Middle frontal gyrus (tissue), 1 donor: ENCODE data around the gene KCTD19.
A peak's percentile ranks its signal among the peaks of the same experiment; 100 is the strongest.

ENCODE experiments used
- DNase-seq: peaks from one replicate; pipeline ENCODE4 v3.0.0-alpha.2; 2015; ENCODE audit warnings: low spot score; ENCODE audit errors: extremely low spot score

KCTD19 gene

GRCh38 chr16:67326115-67326471 is 448 bp downstream of the KCTD19 start:
- DNase-seq: no peak

GRCh38 chr16:67317853-67318252 is 8.7 kb downstream of the KCTD19 start:
- DNase-seq: no peak

GRCh38 chr16:67312719-67313118 is 13.8 kb downstream of the KCTD19 start:
- DNase-seq: no peak

DNA sequence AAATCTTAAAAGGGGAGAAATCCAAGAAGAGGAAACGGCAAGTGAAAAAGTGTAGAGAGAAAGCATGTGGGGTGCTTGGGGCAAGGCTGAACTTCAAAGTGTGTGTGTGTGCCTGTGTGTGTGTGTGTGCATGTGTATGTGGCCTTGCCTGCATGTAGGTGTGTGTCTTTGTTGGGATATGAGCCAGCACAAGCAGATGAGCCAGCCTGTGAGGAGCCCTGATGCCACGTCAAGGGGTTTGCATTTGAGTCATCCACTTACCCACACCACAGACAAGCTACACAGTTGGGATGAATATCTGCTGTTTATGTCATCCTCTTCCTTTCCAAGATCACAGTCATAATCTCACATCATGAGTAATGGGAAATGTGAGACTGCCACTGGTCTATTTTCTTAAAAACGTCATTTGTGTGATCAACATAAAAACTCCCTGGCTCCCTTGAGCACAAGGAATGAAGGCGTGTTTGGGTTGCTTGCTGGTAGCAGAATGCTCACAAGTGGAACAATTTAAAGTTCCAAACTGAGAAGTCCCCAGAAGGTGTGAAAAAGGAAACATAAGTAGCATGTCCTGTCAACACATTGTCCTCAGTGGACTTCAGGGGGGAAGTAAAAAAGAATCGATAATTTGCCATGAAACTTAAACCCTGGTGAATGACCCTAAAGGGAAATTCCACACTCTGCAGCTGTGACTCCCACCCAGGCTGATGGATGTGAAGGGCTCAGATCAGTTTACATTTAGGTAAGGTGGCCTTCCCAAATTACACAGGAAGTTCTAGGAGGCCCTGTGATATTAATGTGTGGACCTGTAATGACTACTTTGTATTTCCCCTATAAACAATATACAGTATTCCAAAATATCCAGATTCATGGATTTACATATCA is 14.7 kb downstream of the KCTD19 start:
- peak; percentile 18 for DNase-seq

- DNase-seq: no peak
These were observed 16.0 kb downstream of the KCTD19 start for GRCh38 chr16:67310561-67310960.

DNA sequence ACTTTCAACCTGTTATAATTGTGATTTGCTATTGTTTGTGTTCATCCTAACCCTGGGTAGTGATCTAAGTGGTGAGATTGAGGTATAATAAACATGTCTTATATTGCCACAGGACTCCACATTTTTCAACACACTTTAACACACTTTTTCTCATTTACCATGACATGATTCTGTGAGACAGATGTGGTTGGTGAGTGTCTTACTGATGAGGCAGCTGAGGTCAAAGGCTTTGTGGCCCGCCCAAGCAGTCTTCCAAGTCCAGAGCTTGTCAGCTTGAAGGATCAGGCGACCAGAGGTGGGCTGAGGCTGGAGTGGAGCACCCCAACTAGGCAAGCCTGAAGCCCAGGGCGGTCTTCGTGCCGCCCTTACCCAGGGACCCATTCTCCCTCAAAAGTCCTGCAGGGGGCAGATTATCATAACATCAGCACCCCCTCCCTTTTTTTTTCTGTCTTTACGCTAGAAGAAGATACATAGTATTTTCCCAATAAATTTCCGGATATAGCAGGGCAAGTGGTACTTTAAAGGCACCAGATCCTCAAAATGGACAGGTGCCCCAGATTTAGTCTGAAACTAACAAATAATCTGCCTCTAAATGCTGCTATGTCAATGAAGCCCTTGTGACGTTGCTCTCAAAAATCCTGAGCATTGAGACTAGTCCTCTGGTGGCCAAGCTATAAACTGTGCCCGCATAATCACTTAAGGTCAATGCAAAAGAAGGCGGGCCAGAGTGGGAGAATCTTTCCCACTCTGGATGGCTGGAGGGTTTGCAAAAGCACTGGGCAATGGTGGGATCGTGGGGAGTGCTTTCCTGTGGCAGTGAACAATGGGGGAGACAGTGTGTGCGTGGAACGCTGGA is 21.1 kb downstream of the KCTD19 start:
- DNase-seq: no peak

DNA sequence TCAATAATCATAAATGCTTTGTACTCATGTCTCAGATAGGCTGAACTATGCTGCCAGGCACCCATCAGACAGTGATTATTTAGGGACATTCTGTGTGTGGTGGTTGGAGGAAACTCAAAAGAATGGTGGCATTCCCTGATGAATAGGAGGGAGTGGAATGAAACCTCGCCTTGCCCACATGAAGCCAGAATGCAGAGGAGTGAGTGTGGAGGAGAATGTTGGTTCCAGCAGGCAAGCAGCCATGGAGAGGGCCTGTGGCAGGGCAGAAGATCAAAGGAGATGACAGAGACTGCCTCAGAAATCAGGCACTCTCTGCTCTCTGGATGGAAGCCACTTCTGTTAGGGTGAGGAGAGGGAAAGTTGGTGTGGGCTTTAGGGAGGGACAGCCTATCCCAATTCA is 22.5 kb downstream of the KCTD19 start:
- no peak for DNase-seq

DNA sequence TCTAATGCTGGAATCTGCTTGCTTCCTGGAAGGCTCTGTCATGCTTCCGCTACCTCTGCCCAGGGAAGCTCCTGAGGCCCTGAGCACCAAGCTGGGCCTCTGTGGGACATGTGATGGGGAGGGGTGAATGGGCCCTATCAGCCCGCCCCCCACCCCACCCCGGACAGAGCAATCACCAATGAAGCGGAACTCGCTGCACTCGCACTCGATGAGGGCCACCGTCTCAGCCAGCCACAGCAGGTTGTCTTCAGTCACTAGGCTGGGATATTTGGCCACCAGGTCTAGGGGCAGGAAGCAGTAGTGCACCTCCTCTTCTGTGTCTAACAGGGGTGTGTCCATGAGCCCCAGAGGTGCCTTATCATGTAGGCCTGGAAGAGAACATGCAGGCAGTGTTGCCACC is 23.6 kb downstream of the KCTD19 start:
- DNase-seq: no peak

DNA sequence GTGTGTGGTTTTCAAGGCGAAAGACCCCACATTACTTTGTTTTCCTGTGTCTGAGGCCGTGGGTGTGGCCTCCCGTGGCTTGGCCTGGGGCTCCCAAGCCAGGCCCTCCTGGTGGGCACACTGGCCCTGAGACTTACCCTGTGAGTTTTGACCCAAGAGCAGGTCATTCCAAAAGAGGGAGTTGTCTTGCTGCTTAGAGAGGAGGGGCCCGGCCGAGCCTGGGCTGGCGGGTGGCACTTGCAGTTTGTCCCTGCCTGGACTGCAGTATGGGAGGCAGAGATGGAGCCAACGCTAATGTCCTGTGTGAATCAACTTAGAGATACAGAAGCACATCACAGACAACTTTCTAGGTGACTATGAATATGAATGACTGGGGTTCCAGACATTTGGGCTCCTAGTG is 24.5 kb downstream of the KCTD19 start:
- no peak for DNase-seq

- no peak for DNase-seq
These were observed 25.3 kb downstream of the KCTD19 start for GRCh38 chr16:67301080-67301782.

- no peak for DNase-seq
These were observed 27.3 kb downstream of the KCTD19 start for GRCh38 chr16:67299269-67299668.

- DNase-seq: no peak
These were observed 28.3 kb downstream of the KCTD19 start for GRCh38 chr16:67298277-67298676.

DNA sequence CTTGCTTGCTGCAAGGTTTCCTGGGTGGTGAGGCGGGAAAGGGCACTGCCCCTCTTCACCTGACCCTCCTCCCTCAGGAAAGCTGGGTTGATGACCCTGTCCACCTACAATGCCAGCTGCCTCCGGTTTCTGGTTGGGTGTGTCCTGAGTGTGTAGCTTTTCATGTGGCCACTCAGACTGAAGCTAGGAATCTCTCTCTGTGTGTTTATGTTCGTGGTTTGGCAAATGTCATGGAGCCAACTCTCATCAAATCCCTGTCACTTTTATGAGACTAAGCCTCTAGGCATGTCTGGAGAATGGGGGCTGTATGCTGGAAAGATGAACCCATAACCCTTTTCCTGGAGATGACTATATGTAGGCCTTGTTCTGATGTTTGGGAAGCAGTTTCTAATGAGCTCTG is 30.1 kb downstream of the KCTD19 start:
- DNase-seq: no peak

DNA sequence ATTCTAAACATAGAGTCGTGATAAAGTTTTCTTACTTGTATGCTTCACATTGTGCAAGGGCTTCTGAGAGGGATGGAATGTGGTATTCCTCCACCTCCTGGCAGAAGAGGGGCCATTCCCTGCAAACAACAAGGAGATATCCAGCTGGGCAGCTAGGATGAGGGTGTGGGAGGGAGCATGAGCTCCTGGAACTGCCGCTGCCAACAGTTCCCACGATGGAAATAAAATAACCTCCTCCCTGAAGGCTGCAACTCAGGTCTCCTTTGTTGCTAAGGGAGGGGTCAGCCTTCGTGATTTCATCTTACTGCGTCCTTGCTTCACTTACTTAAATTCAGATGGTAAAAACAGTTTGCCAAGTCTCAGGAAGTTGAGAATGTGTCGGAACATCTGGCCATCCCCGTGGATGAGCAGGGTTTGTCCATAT is 31.6 kb downstream of the KCTD19 start:
- no peak for DNase-seq

DNA sequence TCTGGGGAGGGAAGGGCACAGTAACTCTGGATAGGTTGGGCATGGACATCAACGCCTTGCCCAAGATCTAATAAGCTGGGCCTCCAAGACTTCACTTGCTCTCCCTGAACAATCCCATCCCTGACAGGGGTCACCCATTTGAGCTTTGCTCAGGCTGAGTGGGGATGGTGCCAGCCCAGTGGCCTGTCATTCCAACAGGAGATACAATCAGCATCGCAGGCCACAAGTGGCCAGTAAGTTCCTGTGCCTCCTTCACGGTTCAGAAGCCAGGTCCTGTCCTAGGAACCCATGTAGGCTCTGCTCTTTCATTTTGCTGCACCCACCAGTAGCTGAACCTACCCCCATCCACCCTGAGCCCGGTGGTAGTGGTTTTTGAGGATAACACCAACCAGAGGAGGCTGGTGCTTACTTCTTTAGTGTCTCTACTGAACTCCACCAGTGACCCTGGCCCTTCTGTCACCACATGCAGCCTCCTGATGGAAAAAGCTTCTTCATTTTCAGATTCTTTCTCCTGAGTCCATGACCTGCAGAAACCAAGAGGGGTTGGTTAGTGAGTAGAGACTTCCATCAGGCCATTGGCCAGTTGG is 32.3 kb downstream of the KCTD19 start:
- DNase-seq: no peak

DNA sequence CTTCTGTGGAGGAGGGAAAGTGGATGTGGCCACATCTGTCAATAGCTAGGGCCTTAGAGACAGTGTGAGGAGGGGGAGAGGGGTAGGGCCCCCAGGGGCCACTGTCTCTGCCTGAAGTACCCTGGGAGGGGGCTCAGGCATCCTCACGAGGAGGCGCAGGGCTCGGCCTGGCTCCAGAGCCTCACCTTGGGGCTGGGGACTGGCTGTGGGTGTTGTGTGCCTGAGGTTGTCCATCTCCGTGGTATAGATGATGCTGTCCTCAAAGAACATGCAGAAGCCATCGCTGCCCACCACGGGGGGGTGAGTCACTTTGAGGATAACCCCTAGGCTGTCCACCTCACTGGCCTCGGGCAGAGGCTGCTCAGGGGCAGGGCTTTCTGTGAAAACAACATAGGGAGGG is 35.1 kb downstream of the KCTD19 start:
- no peak for DNase-seq

DNA sequence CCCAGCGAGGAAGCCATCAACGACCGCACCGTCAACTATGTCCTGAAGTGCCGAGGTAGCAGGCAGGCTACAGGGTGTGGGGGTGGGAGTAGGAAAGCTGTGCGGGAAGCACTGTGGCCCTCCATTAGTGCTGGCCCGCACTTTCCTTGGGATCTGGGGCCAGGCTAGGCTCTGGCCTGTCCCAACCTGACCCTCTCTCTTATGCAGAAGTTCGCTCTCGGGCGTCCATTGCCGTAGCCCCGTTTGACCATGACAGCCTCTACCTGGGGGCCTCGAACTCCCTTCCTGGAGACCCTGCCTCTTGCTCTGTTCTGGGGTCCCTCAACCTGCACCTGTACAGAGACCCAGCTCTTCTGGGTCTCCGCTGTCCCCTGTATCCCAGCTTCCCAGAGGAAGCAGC is 38.6 kb downstream of the KCTD19 start:
- no peak for DNase-seq

DNA sequence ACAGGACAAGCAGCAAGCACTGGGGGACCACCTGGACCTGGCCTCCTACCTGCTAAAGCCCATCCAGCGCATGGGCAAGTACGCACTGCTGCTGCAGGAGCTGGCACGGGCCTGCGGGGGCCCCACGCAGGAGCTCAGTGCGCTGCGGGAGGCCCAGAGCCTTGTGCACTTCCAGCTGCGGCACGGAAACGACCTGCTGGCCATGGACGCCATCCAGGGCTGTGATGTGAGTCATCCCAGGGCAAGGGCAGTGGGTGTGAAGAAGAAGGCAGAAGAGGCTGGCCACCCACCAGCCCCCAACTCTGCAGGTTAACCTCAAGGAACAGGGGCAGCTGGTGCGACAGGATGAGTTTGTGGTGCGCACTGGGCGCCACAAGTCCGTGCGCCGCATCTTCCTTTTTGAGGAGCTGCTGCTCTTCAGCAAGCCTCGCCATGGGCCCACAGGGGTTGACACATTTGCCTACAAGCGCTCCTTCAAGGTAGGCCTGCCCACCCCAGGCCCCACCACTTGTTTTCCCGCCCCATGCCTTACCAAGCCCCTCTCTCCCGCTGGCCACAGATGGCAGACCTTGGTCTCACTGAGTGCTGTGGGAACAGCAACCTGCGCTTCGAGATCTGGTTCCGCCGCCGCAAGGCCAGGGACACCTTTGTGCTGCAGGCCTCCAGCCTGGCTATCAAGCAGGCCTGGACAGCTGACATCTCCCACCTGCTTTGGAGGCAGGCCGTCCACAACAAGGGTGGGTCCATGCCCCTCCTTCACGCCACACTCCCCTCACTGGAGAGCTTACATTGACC is 39.9 kb downstream of the KCTD19 start:
- DNase-seq: no peak

DNA sequence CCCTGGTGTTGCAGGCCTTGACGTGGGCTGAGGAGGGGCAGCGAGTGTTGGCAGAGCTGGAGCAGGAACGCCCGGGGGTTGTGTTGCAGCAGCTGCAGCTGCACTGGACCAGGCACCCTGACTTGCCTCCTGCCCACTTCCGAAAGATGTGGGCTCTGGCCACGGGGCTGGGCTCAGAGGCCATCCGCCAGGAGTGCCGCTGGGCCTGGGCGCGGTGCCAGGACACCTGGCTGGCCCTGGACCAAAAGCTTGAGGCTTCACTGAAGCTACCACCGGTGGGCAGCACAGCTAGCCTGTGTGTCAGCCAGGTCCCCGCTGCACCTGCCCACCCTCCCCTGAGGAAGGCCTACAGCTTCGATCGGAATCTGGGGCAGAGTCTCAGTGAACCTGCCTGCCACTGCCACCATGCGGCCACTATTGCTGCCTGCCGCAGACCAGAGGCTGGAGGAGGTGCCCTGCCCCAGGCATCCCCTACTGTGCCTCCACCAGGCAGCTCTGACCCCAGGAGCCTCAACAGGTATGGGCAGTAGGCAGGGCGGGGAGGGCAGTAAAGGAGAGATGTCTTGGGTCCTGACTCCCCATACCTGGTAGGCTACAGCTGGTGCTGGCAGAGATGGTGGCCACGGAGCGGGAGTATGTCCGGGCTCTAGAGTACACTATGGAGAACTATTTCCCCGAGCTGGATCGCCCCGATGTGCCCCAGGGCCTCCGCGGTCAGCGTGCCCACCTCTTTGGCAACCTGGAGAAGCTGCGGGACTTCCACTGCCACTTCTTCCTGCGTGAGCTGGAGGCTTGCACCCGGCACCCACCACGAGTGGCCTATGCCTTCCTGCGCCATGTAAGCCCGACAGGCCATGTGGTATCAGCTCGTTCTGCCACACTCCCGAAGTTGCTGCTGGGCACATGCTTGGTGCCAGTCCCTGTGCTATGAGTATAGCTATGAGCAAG is 41.6 kb downstream of the KCTD19 start:
- no peak for DNase-seq
